Measurements from ENCODE around the gene CDC42BPA.

DNA sequence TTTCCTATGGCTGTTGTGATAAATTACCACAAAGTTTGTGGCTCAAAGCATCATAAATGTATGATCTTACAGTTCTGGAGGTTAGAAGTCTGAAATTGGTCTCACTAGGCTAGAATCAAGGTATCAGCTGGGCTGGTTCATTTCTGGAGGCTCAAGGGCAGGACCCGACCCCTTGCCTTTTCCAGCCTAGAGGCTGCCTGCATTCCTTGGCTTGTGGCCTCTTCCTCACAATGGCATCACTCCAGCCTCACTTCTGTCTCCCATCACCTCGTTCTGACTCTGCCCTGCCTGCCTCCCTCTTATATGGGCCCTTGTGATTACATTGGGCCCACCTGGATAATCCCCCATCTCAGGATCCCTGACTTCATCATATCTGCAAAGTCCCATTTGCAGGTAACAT is 370.2 kb downstream of the CDC42BPA start:
- TF ChIP-seq, protein P1, sequence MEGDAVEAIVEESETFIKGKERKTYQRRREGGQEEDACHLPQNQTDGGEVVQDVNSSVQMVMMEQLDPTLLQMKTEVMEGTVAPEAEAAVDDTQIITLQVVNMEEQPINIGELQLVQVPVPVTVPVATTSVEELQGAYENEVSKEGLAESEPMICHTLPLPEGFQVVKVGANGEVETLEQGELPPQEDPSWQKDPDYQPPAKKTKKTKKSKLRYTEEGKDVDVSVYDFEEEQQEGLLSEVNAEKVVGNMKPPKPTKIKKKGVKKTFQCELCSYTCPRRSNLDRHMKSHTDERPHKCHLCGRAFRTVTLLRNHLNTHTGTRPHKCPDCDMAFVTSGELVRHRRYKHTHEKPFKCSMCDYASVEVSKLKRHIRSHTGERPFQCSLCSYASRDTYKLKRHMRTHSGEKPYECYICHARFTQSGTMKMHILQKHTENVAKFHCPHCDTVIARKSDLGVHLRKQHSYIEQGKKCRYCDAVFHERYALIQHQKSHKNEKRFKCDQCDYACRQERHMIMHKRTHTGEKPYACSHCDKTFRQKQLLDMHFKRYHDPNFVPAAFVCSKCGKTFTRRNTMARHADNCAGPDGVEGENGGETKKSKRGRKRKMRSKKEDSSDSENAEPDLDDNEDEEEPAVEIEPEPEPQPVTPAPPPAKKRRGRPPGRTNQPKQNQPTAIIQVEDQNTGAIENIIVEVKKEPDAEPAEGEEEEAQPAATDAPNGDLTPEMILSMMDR (IDR thresholded peaks at IDR 0.05): no peak
- TF ChIP-seq POLR2A (IDR thresholded peaks at IDR 0.05): no peak

All from lower leg skin (tissue), 3 donors.